OCI-LY7 (cell line): Measurements from ENCODE around the gene ZNF593OS. TPM values are rescaled to one million over a fixed set of nuclear protein-coding genes. Genes with fewer than 3 reads are reported as not detected.

Source experiments
- BruUV-seq: library from RNA; stranded (reverse); fragments of 400-500 nt; replicated peaks from 2 replicates; lab custom pipeline; 2021; lab: Mats Ljungman, UMichigan
- CTCF ChIA-PET: fragments of 300-600 bp; sonication (Branson Sonifier 250); formaldehyde crosslinking; loops from one replicate; lab custom pipeline; 2022; ENCODE audit warnings: antibody characterized with exemption; ENCODE audit not compliant: unreplicated experiment; lab: Charles Lee
- POLR2A ChIA-PET: fragments of 300-600 bp; sonication (Branson Sonifier 250); formaldehyde crosslinking; loops from one replicate; lab custom pipeline; 2022; ENCODE audit warnings: antibody characterized with exemption; lab: Charles Lee
- DNase-seq: peaks from one replicate; pipeline ENCODE4 v3.0.0-alpha.2; 2015; ENCODE audit warnings: low spot score
- H2AFZ ChIP-seq: fragments of 200-600 bp; sonication (generic), shearing (Covaris generic); 2 replicates; pipeline ENCODE4 v1.6.1; 2014; ENCODE audit warnings: mild to moderate bottlenecking, antibody characterized with exemption, low read length, moderate library complexity
- H3K27ac ChIP-seq: fragments of 200-600 bp; sonication (generic); 2 replicates; pipeline ENCODE4 v1.5.1; 2014; ENCODE audit warnings: mixed run types, low read depth, mild to moderate bottlenecking, moderate library complexity, low read length, inconsistent platforms; ENCODE audit not compliant: poor library complexity, severe bottlenecking
- H3K36me3 ChIP-seq: fragments of 200-600 bp; sonication (generic); 2 replicates; pipeline ENCODE4 v1.6.1; 2014; ENCODE audit warnings: mild to moderate bottlenecking, antibody characterized with exemption, low read length, moderate library complexity, mixed read lengths; ENCODE audit not compliant: insufficient read depth
- H3K4me1 ChIP-seq: fragments of 200-600 bp; sonication (generic); 2 replicates; pipeline ENCODE4 v1.5.1; 2014; ENCODE audit warnings: mild to moderate bottlenecking, low read length; ENCODE audit not compliant: insufficient read depth, poor library complexity, severe bottlenecking
- H3K4me2 ChIP-seq: fragments of 200-600 bp; sonication (generic); 2 replicates; pipeline ENCODE4 v1.6.1; 2014; ENCODE audit warnings: mild to moderate bottlenecking, low read length
- H3K4me3 ChIP-seq: fragments of 200-600 bp; sonication (generic); 2 replicates; pipeline ENCODE4 v1.5.1; 2014; ENCODE audit warnings: mild to moderate bottlenecking, low read depth, low read length; ENCODE audit not compliant: poor library complexity, severe bottlenecking
- H3K79me2 ChIP-seq: fragments of 200-600 bp; sonication (generic); 2 replicates; pipeline ENCODE4 v1.6.1; 2016; ENCODE audit warnings: low read depth, mild to moderate bottlenecking, low read length, moderate library complexity, mixed read lengths; ENCODE audit not compliant: insufficient read depth
- H3K9me2 ChIP-seq: fragments of 200-600 bp; sonication (generic); 2 replicates; pipeline ENCODE4 v1.6.1; 2016; ENCODE audit warnings: mild to moderate bottlenecking, low read length, mixed read lengths; ENCODE audit not compliant: insufficient read depth
- H3K9me3 ChIP-seq: fragments of 200-600 bp; sonication (generic); 2 replicates; pipeline ENCODE4 v1.6.1; 2014; ENCODE audit warnings: mild to moderate bottlenecking, mixed run types, low read length, mixed read lengths
- H4K20me1 ChIP-seq: fragments of 200-600 bp; sonication (generic); 2 replicates; pipeline ENCODE4 v1.6.1; 2014; ENCODE audit warnings: mild to moderate bottlenecking, antibody characterized with exemption, low read length, moderate library complexity, mixed read lengths; ENCODE audit not compliant: insufficient read depth
- EZH2phosphoT487 ChIP-seq: fragments of 200-600 bp; sonication (generic); IDR thresholded peaks from 2 replicates; pipeline ENCODE4 v1.6.1; 2018; ENCODE audit warnings: low read depth, borderline replicate concordance, mild to moderate bottlenecking, mixed run types, antibody characterized with exemption, low read length, moderate library complexity, mixed read lengths
- intact Hi-C: fragments of 100-400 bp; cut with micrococcal nuclease; formaldehyde crosslinking; loops from one replicate; pipeline ENCODE4 v1.10.0; 2022; ENCODE audit not compliant: unreplicated experiment
- total RNA-seq, 2 experiments: library from RNA; depleted of rRNA in 1 of 2; stranded (reverse); fragments of >200 nt in 1 of 2; shearing (Covaris generic) in 1 of 2; gene quantifications; 2 replicates each; pipeline ENCODE4 v1.2.3, GENCODE V29; 2014 to 2022
- TF ChIP-seq, protein P1 (sequence below): fragments of 200-600 bp; sonication (generic); conservative IDR thresholded peaks from 2 replicates; pipeline ENCODE4 v1.5.1; 2014; ENCODE audit warnings: mild to moderate bottlenecking, antibody characterized with exemption, low read length, moderate library complexity, mixed read lengths

Gene ZNF593OS
- total RNA-seq, 2 experiments from 2014 or later, result not detected

DNA sequence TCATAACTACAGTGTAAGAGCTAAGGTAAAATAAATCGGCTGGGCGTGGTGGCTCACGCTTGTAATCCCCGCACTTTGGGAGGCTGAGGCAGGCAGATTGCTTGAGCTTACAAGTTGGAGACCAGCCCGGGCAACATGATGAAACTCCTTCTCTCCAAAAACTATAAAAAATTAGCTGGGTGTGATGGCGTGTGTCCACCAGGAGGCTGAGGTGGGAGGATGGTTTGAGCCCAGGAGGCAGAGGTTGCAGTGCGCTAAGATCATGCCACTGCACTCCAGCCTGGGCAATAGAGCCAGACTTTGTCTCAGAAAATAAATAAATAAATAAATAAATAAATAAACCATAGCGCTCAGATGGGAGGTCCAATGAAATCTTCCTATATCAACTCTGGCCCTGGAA, 29.5 kb downstream of the ZNF593OS start:
- intact Hi-C loops, result no loop called here
- H4K20me1 ChIP-seq, result no peaks in the 10 kb centered on the region; the same call in 1 of the 2 replicates
- peaks cover 4% of the 10 kb centered on the region for H3K4me1 ChIP-seq
- no peak overlapping the region for H3K27ac ChIP-seq
- no peak overlapping the region for H3K4me2 ChIP-seq
- H3K9me2 ChIP-seq, result no peaks in the 10 kb centered on the region
- H3K36me3 ChIP-seq, result no peaks in the 10 kb centered on the region
- no peaks in the 10 kb centered on the region for H3K9me3 ChIP-seq
- DNase-seq, result no peak
- H3K79me2 ChIP-seq, result no peaks in the 10 kb centered on the region
- TF ChIP-seq, protein P1, sequence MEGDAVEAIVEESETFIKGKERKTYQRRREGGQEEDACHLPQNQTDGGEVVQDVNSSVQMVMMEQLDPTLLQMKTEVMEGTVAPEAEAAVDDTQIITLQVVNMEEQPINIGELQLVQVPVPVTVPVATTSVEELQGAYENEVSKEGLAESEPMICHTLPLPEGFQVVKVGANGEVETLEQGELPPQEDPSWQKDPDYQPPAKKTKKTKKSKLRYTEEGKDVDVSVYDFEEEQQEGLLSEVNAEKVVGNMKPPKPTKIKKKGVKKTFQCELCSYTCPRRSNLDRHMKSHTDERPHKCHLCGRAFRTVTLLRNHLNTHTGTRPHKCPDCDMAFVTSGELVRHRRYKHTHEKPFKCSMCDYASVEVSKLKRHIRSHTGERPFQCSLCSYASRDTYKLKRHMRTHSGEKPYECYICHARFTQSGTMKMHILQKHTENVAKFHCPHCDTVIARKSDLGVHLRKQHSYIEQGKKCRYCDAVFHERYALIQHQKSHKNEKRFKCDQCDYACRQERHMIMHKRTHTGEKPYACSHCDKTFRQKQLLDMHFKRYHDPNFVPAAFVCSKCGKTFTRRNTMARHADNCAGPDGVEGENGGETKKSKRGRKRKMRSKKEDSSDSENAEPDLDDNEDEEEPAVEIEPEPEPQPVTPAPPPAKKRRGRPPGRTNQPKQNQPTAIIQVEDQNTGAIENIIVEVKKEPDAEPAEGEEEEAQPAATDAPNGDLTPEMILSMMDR, result no peak
- TF ChIP-seq EZH2phosphoT487, result no peak
- H2AFZ ChIP-seq, result no peak overlapping the region
- CTCF ChIA-PET, result no interaction called here
- no peak overlapping the region for H3K4me3 ChIP-seq
- POLR2A ChIA-PET, result interaction anchor here (0.7 to 1.8 kb wide), 3 partner anchors 18 to 253 kb away, joined by 3 to 10 read pairs (median 3); no protein-coding TSS in a partner anchor
- BruUV-seq, result no TSS peak

DNA sequence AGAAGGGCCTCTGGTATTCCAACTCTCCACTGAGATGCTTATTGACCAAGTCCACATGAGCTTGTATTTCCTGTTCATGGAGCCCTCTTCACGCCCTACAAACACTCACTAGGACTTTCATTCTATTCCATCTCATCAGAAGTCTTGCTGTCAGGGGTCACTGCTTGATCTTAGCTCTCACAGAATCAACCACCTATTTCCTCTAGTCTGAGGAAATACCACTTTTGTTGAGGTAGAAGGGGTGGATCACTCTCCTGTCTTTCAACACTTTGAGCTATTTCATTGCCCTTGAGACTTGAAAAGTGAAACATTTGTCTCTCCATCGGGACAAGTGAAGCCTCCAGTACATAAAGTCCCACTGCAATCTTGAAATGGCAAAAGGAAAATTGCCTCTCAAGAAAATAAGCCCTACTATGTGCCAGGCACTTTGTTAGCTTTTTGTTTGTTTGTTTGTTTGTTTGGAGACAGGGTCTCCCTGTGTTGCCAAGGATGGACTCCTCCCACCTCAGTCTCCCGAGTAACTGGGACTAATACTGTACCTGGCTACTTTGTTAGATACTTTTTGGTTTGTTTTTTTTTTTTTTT, 32.6 kb downstream of the ZNF593OS start:
- H3K79me2 ChIP-seq, result no peaks in the 10 kb centered on the region
- no peak overlapping the region for H3K4me3 ChIP-seq
- H3K27ac ChIP-seq, result no peak overlapping the region
- POLR2A ChIA-PET, result interaction anchor here (0.6 to 1.2 kb wide), 4 partner anchors 12 to 310 kb away, joined by 3 to 7 read pairs (median 4); no protein-coding TSS in a partner anchor
- H3K9me3 ChIP-seq, result no peaks in the 10 kb centered on the region
- no peaks in the 10 kb centered on the region for H4K20me1 ChIP-seq
- H3K4me1 ChIP-seq, result peaks cover 4% of the 10 kb centered on the region
- intact Hi-C loops, result no loop called here
- no peaks in the 10 kb centered on the region for H3K9me2 ChIP-seq
- peak; percentile 26 for DNase-seq
- CTCF ChIA-PET, result interaction anchor here (0.5 kb wide), 1 partner anchor 102 kb away, joined by 4 read pairs; no protein-coding TSS in a partner anchor
- BruUV-seq, result no TSS peak
- H3K4me2 ChIP-seq, result no peak overlapping the region
- H3K36me3 ChIP-seq, result no peaks in the 10 kb centered on the region
- TF ChIP-seq, protein P1, result no peak
- TF ChIP-seq EZH2phosphoT487, result no peak
- H2AFZ ChIP-seq, result no peak overlapping the region

DNA sequence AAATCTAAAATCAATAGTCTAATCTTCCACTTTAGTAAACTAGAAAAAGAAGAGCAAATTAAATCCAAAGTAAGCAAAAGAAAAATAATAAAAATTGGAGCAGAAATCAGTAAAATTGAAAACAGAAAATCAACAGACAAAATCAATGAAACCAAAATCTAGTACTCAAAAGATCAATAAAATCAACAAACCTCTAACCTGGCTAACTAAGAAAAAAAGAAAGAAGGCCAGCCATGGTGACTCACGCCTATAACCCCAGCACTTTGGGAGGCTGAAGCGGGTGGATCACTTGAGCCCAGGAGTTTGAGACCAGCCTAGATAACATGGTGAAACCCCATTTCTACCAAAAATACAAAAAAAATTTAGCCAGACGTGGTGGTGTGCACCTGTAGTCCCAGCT, 37.2 kb downstream of the ZNF593OS start:
- CTCF ChIA-PET, result no interaction called here
- intact Hi-C loops, result no loop called here
- TF ChIP-seq EZH2phosphoT487, result no peak
- TF ChIP-seq, protein P1, result no peak
- H3K4me2 ChIP-seq, result no peak overlapping the region
- H3K79me2 ChIP-seq, result no peaks in the 10 kb centered on the region
- DNase-seq, result no peak
- H3K4me3 ChIP-seq, result no peak overlapping the region
- peaks cover 4% of the 10 kb centered on the region for H3K4me1 ChIP-seq
- POLR2A ChIA-PET, result no interaction called here
- H2AFZ ChIP-seq, result no peak overlapping the region
- H3K9me3 ChIP-seq, result no peaks in the 10 kb centered on the region
- H3K27ac ChIP-seq, result no peak overlapping the region
- H3K36me3 ChIP-seq, result no peaks in the 10 kb centered on the region
- BruUV-seq, result no TSS peak
- H3K9me2 ChIP-seq, result no peaks in the 10 kb centered on the region
- no peaks in the 10 kb centered on the region for H4K20me1 ChIP-seq
